ENCODE data around the gene IRAK1BP1. TPM values are rescaled to one million over a fixed set of nuclear protein-coding genes. Genes with fewer than 3 reads are reported as not detected.

Gene IRAK1BP1
- total and polyA plus RNA-seq, 9 of the 15 experiments (the other 6 are each of a cell fraction or from before 2014, with no cell fraction given): 1.8 to 3.7 (median 2.1) TPM

DNA sequence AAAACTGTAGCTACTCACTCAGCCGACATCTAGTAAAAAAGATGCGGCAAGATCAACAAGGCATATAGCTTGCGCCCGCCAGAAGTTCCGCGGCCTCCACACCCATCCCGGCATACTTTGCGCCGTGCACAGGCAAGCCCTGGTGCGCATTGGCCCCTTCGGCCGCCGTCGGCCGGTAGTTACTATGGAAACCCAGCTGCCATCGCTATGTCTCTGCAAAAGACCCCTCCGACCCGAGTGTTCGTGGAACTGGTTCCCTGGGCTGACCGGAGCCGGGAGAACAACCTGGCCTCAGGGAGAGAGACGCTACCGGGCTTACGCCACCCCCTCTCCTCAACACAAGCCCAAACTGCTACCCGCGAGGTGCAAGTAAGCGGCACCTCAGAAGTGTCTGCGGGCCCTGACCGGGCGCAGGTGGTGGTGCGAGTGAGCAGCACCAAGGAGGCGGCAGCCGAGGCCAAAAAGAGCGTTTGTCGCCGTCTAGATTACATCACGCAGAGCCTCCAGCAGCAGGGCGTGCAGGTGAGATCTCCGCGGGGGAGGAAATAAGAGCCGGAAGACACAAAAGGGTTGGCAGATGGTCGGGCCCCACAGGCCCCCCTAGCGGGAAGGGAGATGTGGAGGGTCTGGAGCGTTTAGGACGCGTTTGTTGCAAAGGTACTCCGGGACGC is at the start of gene IRAK1BP1 (continued):
- no peak for TF ChIP-seq CBX2 (IDR thresholded peaks at IDR 0.05; ENCODE audit: insufficient read depth, low read length, poor library complexity, severe bottlenecking)
- TF ChIP-seq ZNF785 (CRISPR knock-in tag; IDR thresholded peaks at IDR 0.05): no peak
- no peak for TF ChIP-seq HDAC8 (tag; IDR thresholded peaks at IDR 0.05)
- TF ChIP-seq, protein P1, sequence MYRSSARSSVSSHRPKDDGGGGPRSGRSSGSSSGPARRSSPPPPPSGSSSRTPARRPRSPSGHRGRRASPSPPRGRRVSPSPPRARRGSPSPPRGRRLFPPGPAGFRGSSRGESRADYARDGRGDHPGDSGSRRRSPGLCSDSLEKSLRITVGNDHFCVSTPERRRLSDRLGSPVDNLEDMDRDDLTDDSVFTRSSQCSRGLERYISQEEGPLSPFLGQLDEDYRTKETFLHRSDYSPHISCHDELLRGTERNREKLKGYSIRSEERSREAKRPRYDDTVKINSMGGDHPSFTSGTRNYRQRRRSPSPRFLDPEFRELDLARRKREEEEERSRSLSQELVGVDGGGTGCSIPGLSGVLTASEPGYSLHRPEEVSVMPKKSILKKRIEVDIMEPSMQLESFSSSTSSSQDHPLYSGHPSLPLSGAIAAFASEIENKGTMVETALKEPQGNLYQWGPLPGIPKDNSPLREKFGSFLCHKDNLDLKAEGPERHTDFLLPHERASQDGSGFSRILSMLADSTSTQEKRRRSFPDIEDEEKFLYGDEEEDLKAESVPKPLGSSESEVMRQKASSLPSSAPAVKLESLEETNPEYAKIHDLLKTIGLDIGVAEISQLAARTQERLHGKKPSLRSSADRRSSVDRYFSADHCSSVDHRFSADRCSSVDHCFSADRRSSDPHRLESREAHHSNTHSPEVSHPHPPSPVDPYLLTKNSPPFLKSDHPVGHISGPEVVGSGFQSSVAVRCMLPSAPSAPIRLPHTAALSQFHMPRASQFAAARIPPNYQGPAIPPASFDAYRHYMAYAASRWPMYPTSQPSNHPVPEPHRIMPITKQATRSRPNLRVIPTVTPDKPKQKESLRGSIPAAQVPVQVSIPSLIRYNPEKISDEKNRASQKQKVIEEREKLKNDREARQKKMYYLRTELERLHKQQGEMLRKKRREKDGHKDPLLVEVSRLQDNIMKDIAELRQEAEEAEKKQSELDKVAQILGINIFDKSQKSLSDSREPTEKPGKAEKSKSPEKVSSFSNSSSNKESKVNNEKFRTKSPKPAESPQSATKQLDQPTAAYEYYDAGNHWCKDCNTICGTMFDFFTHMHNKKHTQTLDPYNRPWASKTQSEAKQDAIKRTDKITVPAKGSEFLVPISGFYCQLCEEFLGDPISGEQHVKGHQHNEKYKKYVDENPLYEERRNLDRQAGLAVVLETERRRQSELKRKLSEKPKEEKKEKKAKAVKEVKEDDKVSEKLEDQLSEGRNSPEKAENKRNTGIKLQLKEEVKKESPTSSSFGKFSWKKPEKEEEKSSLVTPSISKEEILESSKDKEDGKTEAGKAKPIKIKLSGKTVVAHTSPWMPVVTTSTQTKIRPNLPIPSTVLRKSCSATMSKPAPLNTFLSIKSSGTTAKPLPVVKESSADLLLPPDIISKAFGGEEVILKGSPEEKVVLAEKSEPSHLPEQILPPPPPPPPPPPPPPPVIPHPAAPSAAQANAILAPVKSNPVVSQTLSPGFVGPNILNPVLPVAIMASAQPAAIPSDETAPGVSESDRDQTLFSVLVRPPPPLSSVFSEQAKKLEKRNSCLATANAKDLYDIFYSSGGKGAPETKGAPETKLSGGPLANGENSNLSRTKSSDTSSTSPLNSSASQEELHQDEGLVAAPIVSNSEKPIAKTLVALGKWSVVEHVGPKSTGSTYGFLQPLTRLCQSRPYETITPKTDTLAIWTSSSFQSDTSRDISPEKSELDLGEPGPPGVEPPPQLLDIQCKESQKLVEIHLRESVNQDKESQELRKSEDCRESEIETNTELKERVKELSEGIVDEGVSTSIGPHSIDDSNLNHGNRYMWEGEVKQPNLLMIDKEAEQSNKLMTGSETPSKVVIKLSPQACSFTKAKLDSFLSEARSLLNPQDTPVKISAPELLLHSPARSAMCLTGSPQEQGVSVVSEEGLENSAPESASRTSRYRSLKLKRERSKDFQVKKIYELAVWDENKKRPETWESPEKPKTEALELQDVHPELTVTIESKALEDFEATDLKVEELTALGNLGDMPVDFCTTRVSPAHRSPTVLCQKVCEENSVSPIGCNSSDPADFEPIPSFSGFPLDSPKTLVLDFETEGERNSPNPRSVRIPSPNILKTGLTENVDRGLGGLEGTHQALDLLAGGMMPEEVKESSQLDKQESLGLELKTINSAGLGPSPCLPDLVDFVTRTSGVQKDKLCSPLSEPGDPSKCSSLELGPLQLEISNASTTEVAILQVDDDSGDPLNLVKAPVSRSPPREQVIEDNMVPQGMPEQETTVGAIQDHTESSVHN (IDR thresholded peaks at IDR 0.05; ENCODE audit: borderline replicate concordance in 1 of 2, low read depth in 1 of 2): no peak
- no peak for TF ChIP-seq STAT5B (CRISPR knock-in tag; IDR thresholded peaks at IDR 0.05)
- no peak for TF ChIP-seq PHF21A (IDR thresholded peaks at IDR 0.05; ENCODE audit: borderline replicate concordance, low read depth)
- TF ChIP-seq ZNF23 (CRISPR knock-in tag; IDR thresholded peaks at IDR 0.05): no peak
- TF ChIP-seq YBX1 (IDR thresholded peaks at IDR 0.05): no peak
- TF ChIP-seq SMC3 (conservative IDR thresholded peaks at IDR 0.05; ENCODE audit: insufficient read depth, low read depth, low read length): no peak
- TF ChIP-seq, protein P2, sequence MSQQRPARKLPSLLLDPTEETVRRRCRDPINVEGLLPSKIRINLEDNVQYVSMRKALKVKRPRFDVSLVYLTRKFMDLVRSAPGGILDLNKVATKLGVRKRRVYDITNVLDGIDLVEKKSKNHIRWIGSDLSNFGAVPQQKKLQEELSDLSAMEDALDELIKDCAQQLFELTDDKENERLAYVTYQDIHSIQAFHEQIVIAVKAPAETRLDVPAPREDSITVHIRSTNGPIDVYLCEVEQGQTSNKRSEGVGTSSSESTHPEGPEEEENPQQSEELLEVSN (IDR thresholded peaks at IDR 0.05; ENCODE audit: borderline replicate concordance in 1 of 2, extremely low read depth in 1 of 2, insufficient read depth in 1 of 2, insufficient read length in 1 of 2, low read depth in 1 of 2, low read length in 1 of 2, poor library complexity in 1 of 2, severe bottlenecking in 1 of 2): peak; percentile 40 to 62
- TF ChIP-seq, protein P3, sequence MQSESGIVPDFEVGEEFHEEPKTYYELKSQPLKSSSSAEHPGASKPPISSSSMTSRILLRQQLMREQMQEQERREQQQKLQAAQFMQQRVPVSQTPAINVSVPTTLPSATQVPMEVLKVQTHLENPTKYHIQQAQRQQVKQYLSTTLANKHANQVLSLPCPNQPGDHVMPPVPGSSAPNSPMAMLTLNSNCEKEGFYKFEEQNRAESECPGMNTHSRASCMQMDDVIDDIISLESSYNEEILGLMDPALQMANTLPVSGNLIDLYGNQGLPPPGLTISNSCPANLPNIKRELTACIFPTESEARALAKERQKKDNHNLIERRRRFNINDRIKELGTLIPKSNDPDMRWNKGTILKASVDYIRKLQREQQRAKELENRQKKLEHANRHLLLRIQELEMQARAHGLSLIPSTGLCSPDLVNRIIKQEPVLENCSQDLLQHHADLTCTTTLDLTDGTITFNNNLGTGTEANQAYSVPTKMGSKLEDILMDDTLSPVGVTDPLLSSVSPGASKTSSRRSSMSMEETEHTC (IDR thresholded peaks at IDR 0.05): no peak
- TF ChIP-seq POLR2AphosphoS2 (IDR thresholded peaks at IDR 0.05; ENCODE audit: low read length): no peak
- TF ChIP-seq KLF10 (CRISPR knock-in tag; IDR thresholded peaks at IDR 0.05): no peak
- TF ChIP-seq ATF1 (CRISPR knock-in tag; IDR thresholded peaks at IDR 0.05): no peak
- TF ChIP-seq ATF1 (tag; IDR thresholded peaks at IDR 0.05): peak; percentile 58; the same call in 1 of the 2 replicates
- no peak for TF ChIP-seq E2F3 (CRISPR knock-in tag; IDR thresholded peaks at IDR 0.05)
- TF ChIP-seq, protein P4, sequence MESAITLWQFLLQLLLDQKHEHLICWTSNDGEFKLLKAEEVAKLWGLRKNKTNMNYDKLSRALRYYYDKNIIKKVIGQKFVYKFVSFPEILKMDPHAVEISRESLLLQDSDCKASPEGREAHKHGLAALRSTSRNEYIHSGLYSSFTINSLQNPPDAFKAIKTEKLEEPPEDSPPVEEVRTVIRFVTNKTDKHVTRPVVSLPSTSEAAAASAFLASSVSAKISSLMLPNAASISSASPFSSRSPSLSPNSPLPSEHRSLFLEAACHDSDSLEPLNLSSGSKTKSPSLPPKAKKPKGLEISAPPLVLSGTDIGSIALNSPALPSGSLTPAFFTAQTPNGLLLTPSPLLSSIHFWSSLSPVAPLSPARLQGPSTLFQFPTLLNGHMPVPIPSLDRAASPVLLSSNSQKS (CRISPR knock-in tag; IDR thresholded peaks at IDR 0.05): no peak

Measured in K562 (cell line).